Glomerular visceral epithelial cell (primary cell): Measurements from ENCODE around the gene USP24.
"Not testable (repeated sequence)": the region's sequence is repeated elsewhere in the genome, so short reads cannot be mapped to it uniquely, and the experiment has no call there.

Source experiments
- DNase-seq: peaks from one replicate; pipeline ENCODE4 v3.0.0-alpha.2; 2016; ENCODE audit errors: extremely low spot score

Gene USP24

DNA sequence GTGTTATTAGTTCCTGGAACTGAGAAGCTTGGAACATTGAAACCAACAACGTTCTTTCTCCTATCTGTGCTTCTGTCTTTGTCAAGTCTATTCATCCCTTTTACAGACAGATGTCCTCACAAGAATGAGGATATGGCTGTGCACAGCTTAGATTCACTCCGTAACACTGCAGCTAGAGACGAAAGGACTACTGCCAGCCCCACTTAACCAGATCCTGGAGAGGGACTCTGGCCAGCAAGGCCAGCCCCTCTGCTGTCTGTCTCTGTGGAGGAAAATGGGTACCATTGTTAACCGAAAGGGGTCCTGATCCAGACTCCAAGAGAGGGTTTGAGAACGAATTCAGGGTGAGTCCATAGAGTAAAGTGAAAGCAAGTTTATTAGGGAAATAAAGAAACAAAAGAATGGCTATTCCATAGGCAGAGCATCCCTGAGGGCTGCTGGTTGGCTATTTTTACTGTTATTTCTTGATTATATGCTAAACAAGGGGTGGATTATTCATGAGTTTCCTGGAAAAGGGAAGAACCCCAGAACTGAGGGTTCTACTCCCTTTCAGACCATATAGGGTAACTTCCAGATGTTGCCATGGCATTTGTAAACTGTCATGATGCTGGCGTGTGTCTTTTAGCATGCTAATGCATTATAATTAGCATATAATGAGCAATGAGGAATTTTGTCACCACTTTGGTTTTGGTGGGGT is 17.4 kb upstream of the USP24 start:
- no peak for DNase-seq

GRCh38 chr1:55231745-55232144 is 16.6 kb upstream of the USP24 start:
- no peak for DNase-seq

GRCh38 chr1:55230659-55231058 is 15.5 kb upstream of the USP24 start:
- no peak for DNase-seq

- DNase-seq, result not testable (repeated sequence)
Observed at GRCh38 chr1:55229726-55230125, 14.6 kb upstream of the USP24 start.

GRCh38 chr1:55225228-55225627 is 10.1 kb upstream of the USP24 start:
- no peak for DNase-seq

DNA sequence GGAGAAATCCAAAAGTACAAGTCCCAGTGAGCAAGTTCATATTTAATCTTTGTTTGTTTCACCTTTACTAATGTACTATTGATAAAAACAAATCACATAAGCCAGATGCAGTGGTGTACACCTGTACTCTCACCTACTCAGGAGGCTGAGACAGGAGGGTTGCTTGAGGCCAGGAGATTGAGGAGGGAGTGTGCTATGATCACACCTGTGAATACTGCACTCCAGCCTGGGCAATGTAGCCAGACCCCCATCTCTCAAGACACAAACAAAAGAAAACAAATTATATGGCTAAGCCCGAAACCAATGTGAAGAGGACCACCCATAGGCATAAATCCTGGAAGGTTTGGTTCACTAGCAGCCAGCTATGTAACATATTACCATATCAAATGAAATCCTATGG is 9.6 kb upstream of the USP24 start:
- DNase-seq, result no peak

DNA sequence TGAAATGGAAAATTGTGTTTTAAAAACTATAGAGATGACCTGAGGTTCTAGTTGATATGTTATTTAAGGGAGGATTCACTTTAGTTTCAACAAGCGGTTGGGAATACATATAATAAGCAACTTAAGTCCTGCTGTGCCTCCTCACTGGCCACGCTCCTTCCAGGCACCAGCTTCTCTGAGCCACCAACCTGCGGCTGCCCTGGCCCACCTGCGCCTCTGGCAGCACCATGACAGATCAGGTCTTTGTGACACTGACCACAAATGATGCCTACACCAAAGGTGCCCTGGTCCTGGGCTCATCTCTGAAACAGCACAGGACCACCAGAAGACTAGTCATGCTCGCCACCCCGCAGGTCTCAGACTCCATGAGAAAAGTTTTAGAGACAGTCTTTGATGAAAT is 7.0 kb upstream of the USP24 start:
- no peak for DNase-seq

DNA sequence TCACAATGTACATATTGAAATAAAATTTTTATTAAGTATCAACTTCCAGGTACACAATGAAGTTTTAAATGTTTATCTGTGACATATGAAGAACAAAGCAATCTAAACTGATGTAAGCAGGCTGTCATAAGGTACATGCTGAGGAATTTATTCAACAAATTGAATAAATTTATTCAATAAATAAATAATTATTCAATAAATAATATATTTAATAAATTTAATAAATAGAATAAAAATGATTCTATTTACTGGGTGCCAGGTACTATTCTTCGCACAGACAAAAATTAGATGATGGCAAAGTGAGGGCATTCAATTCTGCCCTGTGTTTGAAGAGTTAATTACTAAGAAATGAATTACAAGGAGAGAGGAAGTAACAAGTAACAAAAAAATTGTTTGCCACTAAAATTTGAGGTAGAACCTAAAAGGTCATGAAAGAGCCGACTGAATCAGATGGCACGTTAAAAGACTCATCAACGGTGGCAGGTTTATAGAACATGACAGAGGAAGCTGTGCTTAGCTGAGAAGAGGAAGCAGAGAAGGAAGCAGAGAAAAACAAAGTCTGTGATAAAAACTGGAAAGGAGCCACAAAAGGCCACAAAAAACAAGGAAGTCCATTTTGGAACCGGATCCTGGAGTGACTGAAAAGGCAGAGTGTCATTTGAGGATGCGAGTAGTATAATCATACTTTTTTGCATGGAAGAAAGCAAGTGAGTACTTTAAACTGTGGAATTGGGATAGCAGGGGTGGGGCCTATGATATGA is 2.2 kb upstream of the USP24 start:
- DNase-seq, result no peak

GRCh38 chr1:55216096-55216495 is 932 bp upstream of the USP24 start:
- no peak for DNase-seq

GRCh38 chr1:55214934-55215193 is 300 bp downstream of the USP24 start:
- peak; percentile 47 for DNase-seq

DNA sequence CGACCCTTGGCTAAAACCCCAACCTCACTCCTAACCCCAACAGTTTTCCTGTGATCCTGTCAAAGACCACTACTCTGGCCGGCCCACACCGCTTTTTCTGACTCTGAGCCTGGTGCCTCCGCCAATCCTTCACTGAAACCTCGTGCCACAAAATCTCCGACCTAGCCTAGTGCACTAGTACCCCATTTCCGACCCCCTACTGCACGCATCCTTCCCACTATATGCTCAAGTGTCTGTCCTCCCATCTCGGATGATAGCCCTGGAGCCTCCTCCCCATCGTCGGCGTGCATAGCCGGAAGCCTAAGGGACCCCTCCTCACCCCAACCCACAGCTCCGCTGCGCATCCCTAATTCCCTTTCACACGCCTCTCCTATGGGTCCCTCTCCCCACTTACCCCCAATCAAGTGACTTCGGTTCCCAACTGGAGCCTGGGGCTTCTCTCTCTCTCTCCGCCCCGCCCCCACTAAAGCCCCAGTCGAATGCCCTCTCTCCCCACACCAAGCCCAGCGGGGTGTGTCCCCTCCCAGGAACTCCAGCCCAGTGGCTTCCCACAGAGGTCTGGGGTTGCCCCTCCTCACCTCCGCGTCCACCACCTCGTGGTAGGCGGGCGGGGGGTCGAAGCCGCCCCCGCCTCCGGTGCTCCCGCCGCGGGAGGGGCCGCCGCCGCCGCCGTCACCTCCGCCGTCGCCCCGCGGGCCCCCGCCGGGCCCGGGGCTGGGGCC is 791 bp downstream of the USP24 start:
- peak; percentile 50 for DNase-seq

DNA sequence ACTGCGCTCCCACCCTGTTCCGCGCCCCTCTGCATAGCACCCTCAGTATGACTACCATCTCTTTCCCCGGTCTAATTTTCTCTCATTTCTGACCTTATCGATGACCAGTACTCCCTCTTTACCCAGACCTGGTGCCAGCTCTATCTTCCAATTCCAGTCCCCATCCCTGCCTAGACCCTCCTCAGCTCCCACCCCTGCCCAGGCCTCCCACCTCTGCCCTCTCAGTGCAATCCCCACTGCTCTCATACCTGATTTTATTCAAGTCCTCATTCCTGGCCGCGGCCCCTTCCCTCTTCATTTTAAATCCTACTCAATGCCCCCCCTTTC is 1.3 kb downstream of the USP24 start:
- peak; percentile 12 for DNase-seq

DNA sequence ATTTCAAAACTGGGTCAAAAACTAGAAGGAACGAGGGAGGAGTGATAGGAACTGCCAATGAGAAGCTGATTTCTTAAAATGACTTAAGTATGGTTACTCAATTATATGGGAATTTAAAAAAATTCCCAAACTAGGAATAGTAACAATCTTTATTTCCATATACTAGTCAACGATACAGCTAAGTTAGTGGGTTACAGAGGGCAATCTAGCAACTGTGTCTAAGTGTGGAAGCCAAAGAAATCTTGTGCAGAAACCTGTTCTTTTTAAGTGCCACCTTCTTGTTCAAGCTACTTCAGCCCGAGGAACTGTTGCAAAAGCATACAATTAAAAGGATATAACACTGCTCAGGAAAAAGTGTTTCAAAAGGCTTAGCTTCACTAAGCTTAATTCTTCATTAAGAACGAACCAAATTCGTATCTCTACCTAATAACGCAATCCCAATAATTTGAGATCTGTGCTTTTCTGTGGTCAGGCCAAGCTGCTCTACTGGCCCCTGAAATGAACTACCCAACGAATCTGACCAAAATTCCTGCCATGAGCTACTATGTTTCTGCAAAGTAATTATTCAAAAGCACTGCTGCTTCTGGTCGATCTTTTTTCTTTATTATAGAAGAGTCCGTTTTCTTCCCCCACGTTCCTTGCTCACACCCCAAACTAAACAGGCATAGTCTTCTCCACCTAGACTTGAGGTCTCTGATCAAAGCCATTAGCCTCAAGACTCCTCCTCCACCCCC is 1.8 kb downstream of the USP24 start:
- DNase-seq, result no peak

DNA sequence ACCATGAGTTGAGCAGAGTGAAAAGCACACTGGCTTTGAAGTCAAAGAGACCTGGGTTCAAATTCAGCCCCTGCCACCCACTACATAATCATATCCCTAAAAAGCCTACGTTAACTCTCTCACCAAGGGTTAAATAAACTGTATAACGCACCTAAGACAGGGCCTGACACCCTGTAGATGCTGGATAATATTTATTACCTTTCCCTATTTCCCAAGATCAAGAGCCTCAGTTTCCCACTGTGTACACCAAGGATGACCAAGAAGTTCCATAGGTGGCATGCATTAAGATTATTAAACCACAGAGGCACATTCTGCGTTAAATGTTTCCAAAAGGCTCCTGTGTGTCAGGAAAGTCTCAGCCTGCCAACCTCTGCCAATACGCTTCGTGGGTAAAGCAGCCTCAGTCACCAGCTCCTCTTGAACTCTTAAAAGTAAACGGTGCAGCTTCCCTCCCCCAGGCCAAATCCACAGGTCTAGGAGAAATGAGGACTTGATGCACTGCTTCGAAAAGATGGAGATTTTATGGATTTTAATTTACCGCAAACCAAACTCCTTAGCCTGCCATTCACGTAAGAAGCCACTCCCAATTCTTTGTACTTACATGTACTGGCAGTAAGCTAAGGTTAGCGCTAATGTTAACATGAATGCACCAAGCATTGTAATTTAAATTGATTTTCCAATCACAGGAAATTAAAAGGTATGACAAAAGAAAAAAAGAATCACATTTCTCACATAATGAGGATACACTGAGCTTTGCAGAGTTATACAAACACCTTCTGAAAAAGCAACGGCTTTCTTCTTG is 2.6 kb downstream of the USP24 start:
- peak; percentile 15 for DNase-seq

DNA sequence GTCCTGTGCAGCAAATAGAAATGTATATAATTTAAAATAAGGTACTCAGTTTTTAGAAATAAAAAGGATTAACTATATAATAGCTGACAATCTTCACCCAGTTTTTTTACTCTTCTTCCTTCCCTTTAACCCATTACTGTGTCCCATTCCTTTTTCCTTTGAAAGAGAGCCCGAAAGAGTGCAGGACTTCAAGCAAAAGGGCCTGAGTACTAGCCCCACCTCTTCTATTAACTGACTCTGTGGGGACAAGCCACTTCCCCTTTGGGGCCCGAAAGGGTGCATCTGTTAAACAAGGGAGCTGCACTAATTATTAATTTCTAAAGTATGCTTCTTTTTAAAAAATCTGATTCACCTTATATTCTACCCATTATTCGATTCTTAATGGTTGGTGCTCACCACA is 3.3 kb downstream of the USP24 start:
- DNase-seq, result no peak

- DNase-seq, result no peak
Observed at GRCh38 chr1:55210990-55211801, 4.0 kb downstream of the USP24 start.

- DNase-seq, result peak; percentile 11
Observed at GRCh38 chr1:55209247-55209646, 5.9 kb downstream of the USP24 start.

- DNase-seq, result no peak
Observed at GRCh38 chr1:55206210-55206609, 9.0 kb downstream of the USP24 start.

GRCh38 chr1:55204997-55205396 is 10.2 kb downstream of the USP24 start:
- no peak for DNase-seq

DNA sequence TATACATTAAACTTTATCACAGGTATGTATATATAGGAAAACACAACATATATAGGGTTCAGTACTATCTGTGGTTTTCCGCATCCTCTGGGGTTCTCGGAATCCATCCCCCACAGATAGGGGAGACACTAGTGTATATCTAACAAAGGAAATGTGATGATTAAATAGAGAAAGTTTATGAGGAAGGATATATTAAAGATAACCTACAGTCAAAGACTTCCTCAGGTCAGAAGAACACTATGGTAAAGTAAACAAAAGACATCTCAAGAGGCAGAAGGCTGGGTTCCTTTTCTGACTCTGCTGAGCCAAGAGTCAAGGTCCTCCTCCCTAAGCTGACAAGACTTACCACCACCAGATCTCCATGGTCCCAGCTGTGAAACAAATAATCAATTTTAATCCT is 12.1 kb downstream of the USP24 start:
- DNase-seq, result no peak

- DNase-seq, result no peak
Observed at GRCh38 chr1:55200667-55201066, 14.5 kb downstream of the USP24 start.
